ENCODE measurements around the gene ISOC1.

Gene ISOC1

GRCh38 chr5:129141078-129141477, 46.5 kb downstream of the ISOC1 start:
- FAIRE-seq = no peak

GRCh38 chr5:129141696-129142095, 47.1 kb downstream of the ISOC1 start:
- FAIRE-seq = no peak

GRCh38 chr5:129155876-129156275, 61.3 kb downstream of the ISOC1 start:
- no peak for FAIRE-seq

DNA sequence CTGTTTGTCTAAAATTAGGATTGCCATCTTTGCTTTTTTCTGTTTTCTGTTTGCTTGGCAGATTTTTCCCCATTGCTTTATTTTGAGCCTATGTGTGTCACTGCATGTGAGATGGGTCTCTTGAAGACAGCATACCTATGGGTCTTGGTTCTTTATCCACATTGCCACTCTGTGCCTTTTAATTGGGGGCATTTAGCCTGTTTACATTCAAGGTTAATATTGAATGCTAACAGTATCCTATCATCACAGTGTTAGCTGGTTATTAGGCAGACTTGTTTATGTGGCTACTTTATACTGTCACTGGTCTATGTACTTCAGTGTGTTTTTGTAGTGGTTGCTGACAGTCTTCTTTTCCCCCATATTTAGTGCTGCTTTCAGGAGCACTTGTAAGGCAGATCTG, 67.3 kb downstream of the ISOC1 start:
- no peak for FAIRE-seq

Measured in TTC549 (cell line).